D721Med (cell line): ENCODE data around the gene GALE.
"Not testable (repeated sequence)": the region's sequence is repeated elsewhere in the genome, so short reads cannot be mapped to it uniquely, and the experiment has no call there.

Source experiments
- DNase-seq: peaks from one replicate; pipeline ENCODE4 v3.0.0; 2011; ENCODE audit warnings: low spot score; ENCODE audit not compliant: insufficient read length
- FAIRE-seq: peaks from 2 replicates; lab custom pipeline; 2011; peaks lifted over from hg19 to GRCh38; lab: Jason Lieb, UNC
- TF ChIP-seq, protein P1 (sequence below): IDR thresholded peaks from 2 replicates; pipeline ENCODE4 v1.5.1; 2012; ENCODE audit warnings: mild to moderate bottlenecking, control low read depth; ENCODE audit not compliant: insufficient read depth; ENCODE audit errors: missing control alignments

GALE gene

DNA sequence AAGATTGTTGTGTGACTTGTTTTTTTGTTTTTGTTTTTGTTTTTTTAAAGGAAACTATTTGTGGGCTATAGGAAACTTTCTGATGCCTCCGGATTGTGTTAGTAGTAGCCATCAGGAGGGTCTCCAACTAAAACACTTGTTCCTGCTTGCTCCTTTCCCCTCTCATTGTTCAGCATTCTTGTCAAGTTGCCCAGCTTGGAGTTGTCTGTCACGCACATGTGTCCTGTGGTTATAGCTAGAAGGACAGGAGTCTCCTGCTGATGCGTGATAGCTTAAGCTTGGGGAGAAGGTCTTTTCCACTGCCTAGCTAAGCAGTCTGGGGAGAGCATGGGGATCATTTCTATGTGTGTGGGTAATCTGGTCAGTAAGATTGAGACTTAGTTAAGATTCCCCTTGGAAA, 12.9 kb downstream of the GALE start:
- TF ChIP-seq, protein P1, sequence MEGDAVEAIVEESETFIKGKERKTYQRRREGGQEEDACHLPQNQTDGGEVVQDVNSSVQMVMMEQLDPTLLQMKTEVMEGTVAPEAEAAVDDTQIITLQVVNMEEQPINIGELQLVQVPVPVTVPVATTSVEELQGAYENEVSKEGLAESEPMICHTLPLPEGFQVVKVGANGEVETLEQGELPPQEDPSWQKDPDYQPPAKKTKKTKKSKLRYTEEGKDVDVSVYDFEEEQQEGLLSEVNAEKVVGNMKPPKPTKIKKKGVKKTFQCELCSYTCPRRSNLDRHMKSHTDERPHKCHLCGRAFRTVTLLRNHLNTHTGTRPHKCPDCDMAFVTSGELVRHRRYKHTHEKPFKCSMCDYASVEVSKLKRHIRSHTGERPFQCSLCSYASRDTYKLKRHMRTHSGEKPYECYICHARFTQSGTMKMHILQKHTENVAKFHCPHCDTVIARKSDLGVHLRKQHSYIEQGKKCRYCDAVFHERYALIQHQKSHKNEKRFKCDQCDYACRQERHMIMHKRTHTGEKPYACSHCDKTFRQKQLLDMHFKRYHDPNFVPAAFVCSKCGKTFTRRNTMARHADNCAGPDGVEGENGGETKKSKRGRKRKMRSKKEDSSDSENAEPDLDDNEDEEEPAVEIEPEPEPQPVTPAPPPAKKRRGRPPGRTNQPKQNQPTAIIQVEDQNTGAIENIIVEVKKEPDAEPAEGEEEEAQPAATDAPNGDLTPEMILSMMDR: no peak
- FAIRE-seq (no peak), DNase-seq (no peak)

DNA sequence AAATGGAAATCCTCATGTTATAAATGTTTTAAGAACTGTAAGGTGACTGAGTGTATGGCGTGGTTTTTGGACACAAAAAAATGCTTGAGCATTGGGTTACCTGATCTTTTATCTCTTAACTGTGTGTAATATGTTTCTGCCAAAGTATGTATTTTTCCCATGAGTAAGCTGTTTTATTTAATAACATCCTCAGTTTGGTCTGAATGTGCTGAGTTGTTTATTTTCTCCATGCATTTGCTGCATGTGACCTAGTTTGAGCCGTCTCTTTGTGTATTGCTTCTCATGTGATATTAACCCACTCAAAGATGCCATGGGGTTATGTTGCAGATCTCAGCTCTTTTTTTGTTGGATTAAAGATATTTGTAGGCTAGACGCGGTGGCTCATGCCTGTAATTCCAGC, 15.7 kb downstream of the GALE start:
- no peak for DNase-seq
- TF ChIP-seq, protein P1: no peak
- no peak for FAIRE-seq

DNA sequence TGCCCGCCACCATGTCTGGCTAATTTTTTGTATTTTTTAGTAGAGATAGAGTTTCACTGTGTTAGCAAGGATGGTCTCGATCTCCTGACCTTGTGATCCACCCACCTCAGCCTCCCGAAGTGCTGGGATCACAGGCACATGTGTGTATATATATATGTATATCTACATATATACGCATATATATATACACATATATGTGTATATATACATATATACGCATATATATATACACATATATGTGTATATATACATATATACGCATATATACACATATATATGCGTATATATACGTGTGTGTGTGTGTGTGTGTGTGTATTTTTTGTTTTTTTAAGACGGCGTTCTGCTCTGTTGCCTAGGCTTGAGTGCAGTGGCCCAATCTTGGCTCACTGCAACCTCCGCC, 17.4 kb downstream of the GALE start:
- DNase-seq, FAIRE-seq: not testable (repeated sequence)

DNA sequence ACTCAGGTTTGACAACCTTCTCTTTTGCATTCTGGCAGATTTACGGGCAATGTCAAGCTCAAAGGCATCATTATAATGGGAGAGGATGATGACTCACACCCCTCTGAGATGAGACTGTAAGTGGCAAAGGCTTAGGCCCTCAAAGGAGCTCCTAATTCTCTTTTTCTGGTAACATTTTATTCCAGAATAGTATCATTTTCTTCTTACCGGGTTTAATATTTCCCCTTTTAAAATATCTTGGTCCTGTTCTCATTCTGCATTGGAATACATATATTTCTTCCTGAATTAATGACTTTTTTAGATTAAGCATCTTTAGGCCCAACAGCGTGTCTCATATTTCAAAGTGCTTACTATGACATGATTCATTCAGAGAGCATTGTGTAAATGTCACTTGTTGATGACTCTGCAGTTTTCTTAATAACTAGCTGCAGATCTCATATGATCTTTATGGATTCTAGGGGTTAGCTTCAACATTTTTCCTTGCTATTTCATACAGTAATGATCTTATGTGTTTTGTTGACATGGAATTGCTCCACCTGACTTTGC, 20.7 kb downstream of the GALE start:
- TF ChIP-seq, protein P1: no peak
- FAIRE-seq (no peak), DNase-seq (no peak)

DNA sequence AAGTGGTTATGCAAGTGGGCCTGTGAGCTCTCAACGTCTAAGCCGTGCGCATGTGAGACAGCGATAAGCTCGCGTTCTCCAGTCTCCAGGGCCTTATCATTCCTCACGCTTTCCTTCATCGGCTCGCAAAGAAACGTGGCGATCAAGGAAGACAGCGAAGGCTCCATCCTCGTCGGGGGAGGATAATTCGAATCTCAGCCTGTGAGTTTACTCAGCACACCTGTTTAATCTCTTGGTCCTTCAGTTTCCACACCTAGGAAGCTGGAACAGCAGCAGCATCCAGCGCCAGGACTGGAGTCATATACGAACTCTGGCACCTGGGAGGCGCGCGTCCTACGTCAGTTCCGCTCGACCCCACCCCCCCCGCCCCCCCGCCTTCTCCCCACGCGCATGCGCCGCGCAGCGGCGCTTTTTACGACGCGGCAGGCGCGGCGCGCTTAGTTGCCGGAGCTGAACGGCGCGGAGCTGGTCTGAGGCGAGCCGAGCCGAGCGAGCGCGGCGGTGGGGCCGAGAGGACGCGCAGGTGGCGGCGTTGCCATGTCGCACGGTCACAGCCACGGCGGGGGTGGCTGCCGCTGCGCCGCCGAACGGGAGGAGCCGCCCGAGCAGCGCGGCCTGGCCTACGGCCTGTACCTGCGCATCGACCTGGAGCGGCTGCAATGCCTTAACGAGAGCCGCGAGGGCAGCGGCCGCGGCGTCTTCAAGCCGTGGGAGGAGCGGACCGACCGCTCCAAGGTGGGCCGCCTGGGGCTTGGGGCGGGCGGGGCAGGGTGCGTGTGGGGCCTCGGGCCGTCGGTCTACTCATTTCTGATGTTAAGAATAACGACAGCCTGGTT, 22.4 kb downstream of the GALE start, which contains the start of gene PITHD1:
PITHD1 (plus strand) TSS at position 440 of the 836 bp plus-strand sequence; CDS start at position 538, 98 bp downstream.
- FAIRE-seq: no peak
- peak; percentile 58 for DNase-seq

DNA sequence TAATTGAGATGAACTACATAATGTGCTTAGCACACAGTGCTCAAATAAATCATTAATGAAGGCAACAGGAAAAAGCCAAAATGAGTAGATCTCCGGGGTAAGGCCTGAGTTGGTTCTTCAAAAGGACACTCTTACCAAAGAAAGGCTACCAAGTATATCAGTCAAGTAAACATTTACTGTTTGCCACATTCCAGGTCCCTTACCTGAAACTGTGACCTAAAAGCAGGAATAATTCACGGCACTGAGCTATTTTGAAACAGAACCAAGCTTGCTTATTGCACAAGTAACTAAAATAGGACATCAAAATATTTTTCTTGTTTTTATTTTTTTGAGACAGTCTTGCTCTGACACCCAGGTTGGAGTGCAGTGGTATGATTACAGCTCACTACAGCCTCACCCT, 24.3 kb downstream of the GALE start:
- FAIRE-seq: no peak

More for the DNA sequence above, 22.4 kb downstream of the GALE start, which contains the start of gene PITHD1:
- TF ChIP-seq, protein P1: no peak

DNA sequence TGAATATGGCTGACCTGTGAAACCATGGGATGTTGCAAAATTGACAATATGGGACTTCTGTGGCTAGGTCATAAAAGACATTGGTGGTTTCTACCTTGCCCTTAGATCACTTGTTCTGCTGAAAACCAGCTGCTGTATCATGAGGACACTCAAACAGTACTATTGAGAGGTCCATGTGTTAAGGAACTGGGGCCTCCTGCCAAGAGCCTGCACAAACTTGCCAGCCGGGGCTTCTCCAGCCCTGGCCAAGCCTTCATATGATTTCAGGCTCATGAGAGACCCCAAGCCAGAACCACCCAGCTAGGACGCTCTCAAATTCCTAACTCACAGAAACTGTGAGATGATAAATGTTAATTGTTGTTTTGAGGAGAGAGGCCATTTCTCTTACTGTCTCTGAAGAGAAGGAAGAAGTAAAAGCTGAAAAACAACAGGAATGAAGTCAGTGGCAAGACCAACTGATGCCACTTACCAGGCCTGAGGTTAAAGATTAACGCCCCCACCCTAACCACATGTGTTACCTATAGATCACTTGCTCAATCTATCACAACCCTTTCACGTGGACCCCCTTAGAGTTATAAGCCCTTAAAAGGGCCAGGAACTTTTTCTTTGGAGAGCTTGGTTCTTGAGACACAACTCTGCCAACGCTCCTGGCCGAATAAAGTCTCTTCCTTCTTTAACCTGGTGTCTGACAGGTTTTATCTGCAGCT, 26.2 kb downstream of the GALE start:
- DNase-seq: no peak
- no peak for FAIRE-seq
- TF ChIP-seq, protein P1: no peak

More for the DNA sequence above, 24.3 kb downstream of the GALE start:
- TF ChIP-seq, protein P1: no peak
- DNase-seq: no peak
